Left lobe of liver (tissue), 2 donors: ENCODE results near the gene MAMLD1. TPM values are rescaled to one million over a fixed set of nuclear protein-coding genes. Genes with fewer than 3 reads are reported as not detected.
"Not testable (repeated sequence)": the region's sequence is repeated elsewhere in the genome, so short reads cannot be mapped to it uniquely, and the experiment has no call there.

Source experiments
- ATAC-seq: fragments of 200-7000 bp; cut with Tn5 transposase; one replicate; pipeline ENCODE4 v1.9.1; 2020; ENCODE audit warnings: mild to moderate bottlenecking, moderate library complexity
- DNase-seq: peaks from one replicate; pipeline ENCODE4 v3.0.0-alpha.2; 2020; ENCODE audit warnings: low spot score
- total RNA-seq: library from RNA; stranded (reverse); gene quantifications from one replicate; pipeline ENCODE4 v1.2.1, GENCODE V29; 2021
- donor health status: DM: no; HTN: no; CAD: no; lungs with moderate emphysema.
- donor health status: DM: no; HTN: yes; CAD: no.

The MAMLD1 gene, protein sequence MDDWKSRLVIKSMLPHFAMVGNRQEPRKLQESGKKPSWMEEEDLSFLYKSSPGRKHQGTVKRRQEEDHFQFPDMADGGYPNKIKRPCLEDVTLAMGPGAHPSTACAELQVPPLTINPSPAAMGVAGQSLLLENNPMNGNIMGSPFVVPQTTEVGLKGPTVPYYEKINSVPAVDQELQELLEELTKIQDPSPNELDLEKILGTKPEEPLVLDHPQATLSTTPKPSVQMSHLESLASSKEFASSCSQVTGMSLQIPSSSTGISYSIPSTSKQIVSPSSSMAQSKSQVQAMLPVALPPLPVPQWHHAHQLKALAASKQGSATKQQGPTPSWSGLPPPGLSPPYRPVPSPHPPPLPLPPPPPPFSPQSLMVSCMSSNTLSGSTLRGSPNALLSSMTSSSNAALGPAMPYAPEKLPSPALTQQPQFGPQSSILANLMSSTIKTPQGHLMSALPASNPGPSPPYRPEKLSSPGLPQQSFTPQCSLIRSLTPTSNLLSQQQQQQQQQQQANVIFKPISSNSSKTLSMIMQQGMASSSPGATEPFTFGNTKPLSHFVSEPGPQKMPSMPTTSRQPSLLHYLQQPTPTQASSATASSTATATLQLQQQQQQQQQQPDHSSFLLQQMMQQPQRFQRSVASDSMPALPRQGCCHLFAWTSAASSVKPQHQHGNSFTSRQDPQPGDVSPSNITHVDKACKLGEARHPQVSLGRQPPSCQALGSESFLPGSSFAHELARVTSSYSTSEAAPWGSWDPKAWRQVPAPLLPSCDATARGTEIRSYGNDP
- 3.1 TPM for total RNA-seq

DNA sequence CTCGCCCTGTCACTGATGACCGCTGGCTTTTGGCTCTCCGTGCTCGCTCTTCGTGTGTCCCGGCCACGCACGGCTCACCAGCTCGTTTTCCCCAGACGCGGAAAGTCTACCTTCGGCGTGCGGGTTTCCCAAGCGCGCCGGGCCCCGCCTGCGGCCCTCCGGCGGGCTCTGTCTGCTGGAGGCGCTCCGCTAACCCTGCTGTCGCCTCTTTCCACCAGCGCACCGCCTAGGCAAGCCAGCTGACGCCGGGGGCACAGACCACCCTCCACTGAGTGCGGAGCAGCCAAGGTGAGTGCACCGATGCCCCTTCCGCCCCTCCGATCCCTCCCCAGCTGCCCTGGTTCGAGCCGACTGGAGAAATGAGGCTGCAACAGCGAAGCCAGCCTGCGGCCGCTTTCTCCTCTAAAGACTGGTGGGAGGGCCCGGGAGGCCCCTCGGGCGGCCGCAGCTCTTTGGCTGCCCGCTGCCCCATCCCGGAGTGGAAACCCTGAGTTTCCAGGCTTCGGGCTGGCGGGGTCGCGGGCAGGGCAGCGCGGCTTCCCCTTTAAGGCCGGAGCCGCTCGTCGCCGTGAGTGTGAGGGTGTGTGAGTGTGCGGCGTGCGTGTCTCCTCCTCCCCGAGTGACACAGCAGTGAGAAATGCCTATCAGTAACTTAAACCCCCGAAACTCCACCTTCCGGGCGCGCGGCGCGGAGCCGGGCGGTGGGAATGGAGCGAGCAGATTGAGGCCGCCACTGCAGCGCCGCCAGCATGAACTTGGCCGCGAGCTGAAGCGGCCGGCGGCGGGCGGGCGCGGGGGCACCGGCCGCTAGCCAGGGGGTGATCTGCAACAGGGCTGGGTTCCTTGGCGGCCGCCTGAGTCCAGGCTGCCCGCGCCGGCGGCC, at the start of gene MAMLD1:
Gene MAMLD1, plus strand, starts transcription at position 719 of the 883 bp plus-strand sequence. CDS start 82,200 bp downstream, outside the sequence.
- DNase-seq (peak; percentile 83), ATAC-seq (peak; percentile 72)

DNA sequence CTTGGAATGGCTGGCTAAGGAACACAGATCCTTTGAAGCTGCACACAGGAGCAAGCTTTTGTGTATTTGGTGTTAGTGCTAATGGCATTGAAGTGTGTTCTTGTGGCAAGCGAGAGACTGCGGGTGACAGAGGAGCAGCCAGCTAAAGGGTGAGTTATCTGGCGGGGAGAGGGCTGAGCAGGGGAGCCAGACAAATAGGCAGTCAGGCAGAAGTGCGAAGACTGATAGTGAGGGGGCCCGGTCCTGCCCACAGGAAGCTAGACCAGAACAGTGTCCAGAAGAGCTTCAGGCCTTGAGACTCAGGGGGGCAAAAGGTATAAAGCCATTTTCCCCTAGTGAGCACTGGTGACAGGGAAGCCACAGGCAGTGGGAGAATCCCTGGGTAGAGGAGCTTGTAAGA, 49.6 kb upstream of the MAMLD1 start:
- DNase-seq: no peak
- no peak for ATAC-seq

DNA sequence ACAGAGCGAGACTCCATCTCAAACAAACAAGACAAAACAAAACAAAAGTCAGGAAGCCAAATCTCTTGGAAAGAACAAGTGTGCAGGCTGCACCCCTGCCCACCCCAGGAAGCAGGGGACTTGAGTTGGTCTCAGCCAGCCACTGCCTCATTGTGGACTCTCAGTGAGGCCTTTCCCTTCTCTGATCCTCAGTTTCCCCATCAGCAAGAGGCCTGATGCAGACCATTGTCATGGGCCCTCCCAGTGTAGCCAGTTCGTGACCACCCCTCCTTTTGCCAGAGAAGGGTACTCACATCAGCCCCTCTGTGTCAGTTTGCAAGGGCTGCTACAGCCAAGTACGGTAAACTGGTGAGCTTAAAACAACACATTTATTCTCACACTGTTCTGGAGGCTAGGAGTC, 48.9 kb upstream of the MAMLD1 start:
- ATAC-seq (no peak), DNase-seq (no peak)

DNA sequence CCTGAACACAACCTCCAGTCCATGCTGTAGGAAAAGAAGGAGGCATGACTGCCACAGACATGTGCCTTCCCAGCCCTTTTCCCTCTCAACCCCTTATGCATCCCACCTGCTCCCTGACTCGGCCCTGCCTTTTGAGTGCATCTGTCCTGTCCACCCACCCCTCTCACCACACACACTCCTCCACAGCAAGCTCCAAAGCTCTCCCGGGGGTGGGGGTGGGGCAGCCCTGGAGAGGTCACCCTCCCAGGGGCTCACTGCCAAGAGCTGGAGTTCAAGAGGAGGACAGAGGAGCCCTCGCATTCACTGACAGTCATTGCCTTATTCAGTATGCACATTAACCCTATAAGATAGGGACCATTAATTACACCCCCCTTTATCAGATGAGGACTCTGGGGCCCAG, 46.6 kb upstream of the MAMLD1 start:
- peak; percentile 46 for DNase-seq
- peak; percentile 71 for ATAC-seq

DNA sequence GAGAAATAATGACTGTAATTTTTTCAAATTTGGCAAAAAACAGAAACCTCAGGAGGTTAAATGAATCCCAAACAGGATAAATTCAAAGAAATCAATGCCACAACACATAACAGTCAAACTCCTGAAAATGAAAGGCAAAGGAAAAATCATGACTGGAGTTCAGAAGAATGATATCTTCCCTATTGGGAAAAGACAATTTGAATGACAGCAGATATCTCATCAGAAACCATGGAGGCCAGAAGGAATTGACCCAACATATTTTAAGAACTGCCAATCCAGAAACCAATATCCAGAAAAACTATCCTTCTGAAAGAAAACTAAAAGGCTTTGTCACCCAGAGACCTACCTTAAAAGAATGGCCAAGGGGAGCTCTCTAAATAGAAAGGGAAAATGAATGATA, 40.1 kb upstream of the MAMLD1 start:
- DNase-seq: no peak
- no peak for ATAC-seq

DNA sequence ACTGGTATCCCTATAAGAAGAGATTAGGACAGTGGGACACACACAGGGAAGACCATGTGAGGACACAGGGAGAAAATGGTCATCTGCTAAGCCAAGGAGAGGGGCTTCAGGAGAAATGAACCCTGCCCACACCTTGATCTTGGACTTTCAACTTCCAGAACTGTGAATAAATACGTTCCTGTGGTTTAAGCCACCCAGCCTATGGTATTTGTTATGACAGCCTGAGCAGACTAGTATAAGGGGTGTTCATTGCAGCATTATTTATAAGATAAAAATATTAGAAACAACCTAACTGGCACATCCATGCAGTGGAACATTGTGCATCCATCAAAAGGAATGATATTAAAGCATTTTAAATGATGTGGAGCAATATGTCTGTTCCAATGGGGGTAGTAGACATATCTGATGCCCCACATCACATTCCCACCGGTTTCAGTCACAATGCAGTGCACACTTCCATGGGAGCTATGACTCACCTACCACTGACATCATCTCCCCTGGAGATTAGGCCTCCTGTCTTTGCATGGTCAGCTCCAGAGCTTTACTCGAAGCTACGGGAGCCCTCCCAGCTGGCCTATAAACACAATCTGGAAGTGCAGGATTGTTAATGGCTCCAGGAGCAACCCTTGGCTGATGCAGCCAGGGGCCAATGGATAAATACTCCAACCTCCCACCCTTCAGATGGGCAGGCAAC, 38.9 kb upstream of the MAMLD1 start:
- ATAC-seq: no peak
- DNase-seq: no peak

DNA sequence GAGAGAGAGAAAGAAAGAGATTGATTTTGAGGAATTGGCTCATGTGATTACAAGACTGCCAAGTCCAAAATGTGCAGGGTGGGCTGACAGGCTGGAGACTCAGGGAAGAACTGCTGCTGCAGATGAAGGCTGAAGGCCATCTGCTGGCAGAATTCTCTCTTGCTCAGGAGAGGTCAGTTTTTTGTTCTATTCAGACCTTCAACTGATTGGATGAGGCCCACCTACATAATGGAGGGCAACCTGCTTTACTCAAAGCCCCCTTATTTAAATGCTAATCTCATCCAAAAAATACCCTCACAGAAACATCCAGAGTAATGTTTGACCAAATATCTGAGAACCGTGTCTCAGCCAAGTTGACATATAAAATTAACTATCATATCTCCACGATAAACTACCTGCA, 38.2 kb upstream of the MAMLD1 start:
- no peak for DNase-seq
- ATAC-seq: no peak

DNA sequence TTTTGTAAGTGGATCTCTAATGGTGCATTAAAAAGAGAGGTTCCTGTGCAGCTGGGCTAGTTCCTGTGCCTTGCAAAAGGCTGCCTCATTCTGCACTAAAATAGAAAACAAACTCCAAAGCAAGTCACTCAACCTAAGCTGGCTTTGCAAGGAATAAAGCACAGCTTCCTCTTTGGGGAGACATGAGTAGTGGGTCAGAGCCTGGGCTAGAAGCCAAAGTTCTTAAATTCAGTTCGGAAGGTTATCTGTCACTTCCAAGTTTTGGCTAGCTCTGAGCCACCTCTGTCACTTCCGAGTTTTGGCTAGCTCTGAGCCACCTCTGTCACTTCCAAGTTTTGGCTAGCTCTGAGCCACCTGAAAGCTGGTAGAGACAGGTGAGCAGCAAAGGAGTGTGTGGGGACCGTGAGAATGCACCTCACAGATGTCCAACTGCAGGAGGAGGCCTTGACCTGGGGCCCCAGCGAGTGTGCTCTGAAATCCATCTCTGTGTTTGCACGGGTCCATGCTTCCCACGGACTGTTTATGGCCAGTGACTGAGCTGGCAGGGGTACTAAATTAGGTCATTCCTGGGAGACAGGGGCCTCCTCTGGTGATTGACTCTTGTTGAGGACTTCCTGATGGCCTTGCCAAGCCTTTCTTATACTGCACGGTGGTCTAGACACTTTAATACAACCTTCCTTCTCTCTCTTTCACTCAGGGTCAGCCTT, 36.4 kb upstream of the MAMLD1 start:
- ATAC-seq (peak; percentile 49), DNase-seq (no peak)

DNA sequence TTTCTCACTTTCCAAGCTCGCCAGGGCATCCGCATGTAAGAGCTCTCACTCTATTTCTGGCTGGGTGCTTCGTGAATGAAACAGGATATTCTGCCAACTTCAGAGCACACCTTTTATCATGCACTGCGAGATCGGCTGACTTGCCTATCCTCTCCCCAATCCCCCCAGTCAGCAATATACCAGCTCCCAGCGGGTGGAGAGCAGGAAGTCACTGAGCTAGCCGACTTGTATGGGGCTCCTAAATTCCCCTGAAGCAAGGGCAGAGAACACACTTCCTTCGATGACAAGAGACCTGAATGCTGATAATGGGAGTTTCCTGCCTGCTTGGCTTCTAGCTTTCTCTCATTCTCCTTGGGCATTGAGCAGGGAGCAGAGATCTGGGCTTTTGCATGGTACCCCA, 33.8 kb upstream of the MAMLD1 start:
- ATAC-seq (no peak), DNase-seq (no peak)

DNA sequence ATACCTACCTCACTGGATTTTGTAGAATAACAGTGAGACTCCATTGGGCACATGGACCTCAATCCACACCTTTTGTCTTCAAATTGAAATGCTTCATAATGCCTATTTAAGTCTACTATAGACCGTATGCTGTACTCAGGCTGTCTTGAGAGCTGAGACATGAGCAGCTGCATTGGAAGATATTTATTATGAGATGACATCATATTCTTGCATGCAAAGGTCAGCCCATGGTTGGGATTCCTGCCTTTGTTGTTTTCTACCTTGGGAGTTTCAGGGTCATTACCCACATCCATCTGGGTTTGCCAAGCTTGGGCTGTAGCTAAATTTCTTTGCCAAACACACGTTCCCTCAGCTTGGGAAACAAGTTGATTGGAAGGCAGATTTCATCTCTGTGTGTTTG, 33.2 kb upstream of the MAMLD1 start:
- no peak for ATAC-seq
- DNase-seq: no peak

DNA sequence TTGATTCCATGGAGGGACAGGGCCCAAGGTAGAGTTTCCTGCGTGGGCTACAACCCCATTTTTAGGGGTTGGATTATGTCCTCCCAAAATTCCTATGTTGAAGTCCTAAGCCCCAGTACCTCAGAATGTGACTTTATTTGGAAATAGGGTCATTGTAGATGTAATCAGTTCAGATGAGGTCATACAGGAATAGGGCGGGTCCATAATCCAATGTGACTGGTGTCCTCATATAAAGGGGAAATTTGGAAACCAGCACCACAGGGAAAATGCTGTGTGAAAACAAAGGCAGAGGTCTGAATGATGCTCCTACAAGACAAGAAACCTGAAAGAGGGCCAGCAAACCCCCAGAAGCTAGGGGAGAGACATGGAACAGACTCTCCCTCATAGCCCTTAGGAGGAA, 31.1 kb upstream of the MAMLD1 start:
- ATAC-seq (no peak), DNase-seq (no peak)

DNA sequence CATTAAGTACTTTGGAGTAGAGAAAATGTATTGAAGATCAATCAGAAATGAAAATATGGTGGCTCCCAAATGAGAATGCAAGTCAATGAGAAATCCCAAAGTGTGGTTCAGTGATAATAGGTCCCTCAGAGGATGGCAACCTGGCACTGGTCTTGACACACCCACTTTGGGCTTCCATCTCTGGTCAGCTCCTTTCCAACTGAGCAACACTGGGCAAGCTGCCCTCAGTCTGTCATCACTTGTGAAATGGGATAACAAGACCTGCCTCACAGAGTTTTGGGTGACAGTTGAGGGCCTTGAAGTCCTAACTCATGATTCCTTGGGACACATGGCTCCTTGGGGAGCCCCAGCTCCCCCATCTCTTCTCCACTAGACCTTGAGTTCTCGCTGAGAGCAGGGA, 29.0 kb upstream of the MAMLD1 start:
- ATAC-seq: no peak

DNA sequence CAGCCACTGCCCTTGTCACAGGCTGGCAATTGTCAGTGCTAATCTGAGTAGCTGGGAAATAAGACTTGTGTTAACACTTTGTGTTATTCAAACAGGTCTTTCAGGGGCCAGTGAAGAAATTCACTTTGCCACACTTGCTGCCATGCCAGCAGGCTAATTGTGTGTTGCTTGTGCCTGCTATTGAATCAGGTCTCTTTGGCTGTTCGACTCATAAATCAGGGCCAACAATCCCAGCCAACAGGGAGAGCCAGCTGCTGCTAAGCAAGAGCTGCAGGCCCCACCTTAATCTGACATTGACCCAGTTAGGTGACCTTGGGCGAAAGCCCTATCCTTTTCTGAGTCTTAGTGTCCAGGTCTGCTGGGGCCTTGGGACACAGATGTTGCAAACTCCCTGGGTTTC, 28.1 kb upstream of the MAMLD1 start:
- no peak for ATAC-seq
- no peak for DNase-seq

More for the DNA sequence above, 29.0 kb upstream of the MAMLD1 start:
- DNase-seq: no peak

DNA sequence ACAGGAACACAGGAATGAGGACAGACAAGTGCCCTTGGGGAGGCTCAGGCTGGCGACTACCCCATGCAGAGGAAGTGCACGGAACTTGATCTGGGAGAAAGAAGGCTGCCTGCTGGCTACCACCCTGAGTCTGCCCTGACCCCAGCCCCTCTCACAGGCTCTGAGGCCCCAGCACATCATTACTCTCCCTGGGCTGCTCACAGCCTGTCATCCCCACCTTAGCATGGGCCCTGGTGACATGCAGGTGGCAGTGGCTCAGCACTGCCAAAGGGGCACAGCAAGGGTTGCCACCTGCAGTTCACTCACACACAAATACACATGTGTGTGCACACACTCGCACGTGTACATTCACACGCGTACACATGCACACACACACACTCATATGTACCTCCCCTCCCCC, 26.1 kb upstream of the MAMLD1 start:
- ATAC-seq (no peak), DNase-seq (no peak)

DNA sequence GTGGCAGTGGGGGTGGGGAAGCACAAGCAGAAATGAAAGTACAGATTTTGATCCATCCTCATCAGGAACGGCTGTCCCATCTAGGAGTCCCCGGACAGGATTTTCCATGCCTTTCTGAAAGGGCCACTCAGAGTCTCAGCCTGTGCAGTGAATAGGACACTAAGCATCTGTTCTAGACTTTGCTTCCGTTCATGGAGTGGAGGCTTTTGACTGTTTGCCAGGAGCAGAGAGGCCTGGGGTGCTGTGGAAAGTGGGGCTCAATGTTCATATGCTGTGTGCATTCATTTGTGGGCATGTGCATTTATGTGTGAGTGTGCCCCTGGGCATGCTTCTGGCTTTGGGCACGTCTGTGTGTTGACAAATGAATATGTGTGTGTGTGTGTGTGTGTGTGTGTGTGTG, 25.6 kb upstream of the MAMLD1 start:
- ATAC-seq: no peak
- DNase-seq: no peak

DNA sequence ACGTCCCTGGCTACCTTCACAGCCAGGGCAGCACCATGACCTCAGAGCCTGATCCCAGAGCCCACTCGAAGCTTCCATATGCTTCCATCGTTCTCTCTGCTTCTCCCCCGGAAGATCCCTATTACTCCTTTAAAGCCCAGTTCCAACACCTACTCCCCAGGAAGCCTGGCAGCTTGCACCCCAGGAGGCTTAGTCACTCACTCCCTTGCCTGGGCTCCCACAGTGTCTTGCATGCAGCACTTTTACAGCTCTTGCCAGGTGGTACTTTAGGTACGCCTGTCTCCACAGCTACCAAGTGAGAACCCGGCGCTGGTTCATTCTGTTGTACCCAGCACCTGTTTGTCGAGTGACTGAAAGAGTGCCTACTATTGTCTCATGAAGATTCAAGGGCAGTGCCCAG, 24.5 kb upstream of the MAMLD1 start:
- DNase-seq (no peak), ATAC-seq (no peak)

DNA sequence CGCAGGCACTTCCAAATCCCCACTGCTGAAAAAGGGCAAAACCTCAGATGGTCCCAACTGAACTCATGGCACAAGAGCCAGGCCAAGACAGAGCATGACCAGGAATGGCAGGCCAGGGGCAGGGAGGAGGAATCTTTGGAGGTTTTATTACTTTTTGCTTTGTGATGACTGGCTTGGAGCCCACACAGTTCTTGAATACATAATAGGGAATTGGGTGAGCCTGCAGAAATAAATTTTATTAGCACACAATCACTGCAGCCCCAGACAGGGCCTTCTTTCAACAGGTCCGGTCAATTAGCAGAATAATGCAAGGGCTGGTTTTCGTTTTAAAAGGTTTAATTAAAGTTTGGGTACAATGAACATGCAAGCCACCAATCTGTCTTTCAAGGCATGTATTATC, 23.4 kb upstream of the MAMLD1 start:
- DNase-seq: no peak
- no peak for ATAC-seq

DNA sequence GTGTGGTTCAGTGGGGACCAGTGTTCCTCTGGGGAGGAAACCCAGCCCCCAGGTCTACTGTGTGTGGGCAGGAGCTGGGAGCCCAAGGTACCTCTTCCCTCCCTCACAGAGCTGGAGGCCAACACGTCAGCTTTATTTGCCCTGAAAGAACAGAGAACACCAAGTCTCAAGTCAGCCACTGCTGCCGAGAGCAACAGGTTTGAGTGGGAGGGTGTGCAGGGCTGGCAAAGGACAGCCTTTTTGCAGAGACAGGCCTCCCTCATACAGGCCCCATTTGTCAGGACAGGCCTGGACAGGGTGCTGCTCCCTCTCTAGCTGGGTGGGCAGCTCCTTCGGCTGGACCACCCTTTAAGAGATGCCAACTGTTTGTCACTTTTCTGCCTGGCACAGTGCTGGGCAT, 22.8 kb upstream of the MAMLD1 start:
- not testable (repeated sequence) for ATAC-seq

DNA sequence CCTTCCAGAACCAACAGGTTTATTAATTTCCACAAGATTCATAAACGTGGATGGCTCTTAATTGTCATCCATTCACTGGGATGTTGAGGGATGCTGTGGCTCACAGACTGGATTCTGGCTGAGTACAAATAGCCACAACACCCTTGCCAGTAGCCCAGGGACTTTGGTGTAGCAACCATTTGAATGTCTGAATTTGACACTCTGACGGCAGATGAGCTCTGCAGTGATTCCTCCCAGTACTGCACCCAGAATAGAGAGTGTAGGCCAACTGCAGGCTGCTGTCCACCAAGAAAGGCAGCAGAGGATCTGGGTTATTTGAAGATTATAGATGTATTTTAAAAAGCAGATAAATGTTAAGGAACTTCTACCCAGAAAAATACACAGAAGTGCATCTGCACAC, 15.6 kb upstream of the MAMLD1 start:
- ATAC-seq (no peak), DNase-seq (no peak)

More for the DNA sequence above, 22.8 kb upstream of the MAMLD1 start:
- DNase-seq: not testable (repeated sequence)

DNA sequence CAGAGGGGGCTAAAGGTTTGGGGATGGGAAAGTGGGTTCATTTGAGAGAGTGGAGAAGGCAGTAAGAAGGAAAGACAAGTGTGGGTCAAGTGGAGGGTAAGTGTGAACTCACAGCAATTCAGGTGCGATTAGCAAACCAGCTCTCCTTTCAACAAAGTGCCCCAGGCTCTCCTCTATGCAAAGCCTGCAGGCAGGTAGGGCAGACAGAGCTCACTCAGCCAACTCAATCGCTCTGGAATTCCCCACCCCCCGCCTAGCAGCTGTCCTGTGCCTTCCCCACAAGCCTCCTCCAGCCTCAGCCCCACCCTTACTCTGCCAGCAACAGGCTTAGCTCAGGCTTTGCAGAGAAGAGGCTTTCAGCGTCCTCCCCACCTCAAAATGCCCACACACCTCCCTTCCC, 14.8 kb upstream of the MAMLD1 start:
- DNase-seq (no peak), ATAC-seq (no peak)
